ENCODE data around the gene RXFP1. TPM values are rescaled to one million over a fixed set of nuclear protein-coding genes. Genes with fewer than 3 reads are reported as not detected.

The RXFP1 gene
- total and polyA plus RNA-seq, 4 donors = 0.24 to 1.5 (median 0.80) TPM

DNA sequence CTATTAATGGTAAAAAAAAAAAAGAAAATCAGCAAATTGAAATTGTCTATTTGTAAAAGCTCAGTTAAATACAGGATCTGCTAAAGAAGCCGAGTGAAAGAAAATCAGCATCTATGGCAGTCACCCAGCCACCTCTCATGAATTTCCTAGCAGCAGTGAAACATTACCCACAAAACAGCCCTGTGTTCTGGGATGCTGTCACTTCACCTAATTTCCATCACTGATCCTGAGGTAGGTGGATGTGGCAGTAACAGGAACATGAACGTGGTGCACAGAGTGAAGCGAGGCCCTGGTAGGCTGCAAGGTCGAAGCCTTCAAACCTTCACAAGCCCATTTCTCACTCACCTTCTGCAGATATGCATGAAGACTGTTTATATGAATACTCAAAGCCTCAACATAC is 65.2 kb downstream of the RXFP1 start:
- no peaks in the 10 kb centered on the region for H3K4me1 ChIP-seq (ENCODE audit: control insufficient read depth in 4 of 4, insufficient read depth in 4 of 4, low read length in 3 of 4)
- H3K9ac ChIP-seq (ENCODE audit: low read depth in 1 of 2, low read length in 2 of 2) = no peak overlapping the region
- no peak overlapping the region for H3K27ac ChIP-seq (ENCODE audit: low read depth in 1 of 2, low read length in 2 of 2)
- no peaks in the 10 kb centered on the region for H3K36me3 ChIP-seq (ENCODE audit: control insufficient read depth in 4 of 4, insufficient read depth in 3 of 4, low read depth in 1 of 4, low read length in 3 of 4)
- DNase-seq (ENCODE audit: low spot score) = no peak
- TF ChIP-seq, protein P1, sequence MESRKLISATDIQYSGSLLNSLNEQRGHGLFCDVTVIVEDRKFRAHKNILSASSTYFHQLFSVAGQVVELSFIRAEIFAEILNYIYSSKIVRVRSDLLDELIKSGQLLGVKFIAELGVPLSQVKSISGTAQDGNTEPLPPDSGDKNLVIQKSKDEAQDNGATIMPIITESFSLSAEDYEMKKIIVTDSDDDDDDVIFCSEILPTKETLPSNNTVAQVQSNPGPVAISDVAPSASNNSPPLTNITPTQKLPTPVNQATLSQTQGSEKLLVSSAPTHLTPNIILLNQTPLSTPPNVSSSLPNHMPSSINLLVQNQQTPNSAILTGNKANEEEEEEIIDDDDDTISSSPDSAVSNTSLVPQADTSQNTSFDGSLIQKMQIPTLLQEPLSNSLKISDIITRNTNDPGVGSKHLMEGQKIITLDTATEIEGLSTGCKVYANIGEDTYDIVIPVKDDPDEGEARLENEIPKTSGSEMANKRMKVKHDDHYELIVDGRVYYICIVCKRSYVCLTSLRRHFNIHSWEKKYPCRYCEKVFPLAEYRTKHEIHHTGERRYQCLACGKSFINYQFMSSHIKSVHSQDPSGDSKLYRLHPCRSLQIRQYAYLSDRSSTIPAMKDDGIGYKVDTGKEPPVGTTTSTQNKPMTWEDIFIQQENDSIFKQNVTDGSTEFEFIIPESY (IDR thresholded peaks at IDR 0.05) = no peak
- TF ChIP-seq, protein P2, sequence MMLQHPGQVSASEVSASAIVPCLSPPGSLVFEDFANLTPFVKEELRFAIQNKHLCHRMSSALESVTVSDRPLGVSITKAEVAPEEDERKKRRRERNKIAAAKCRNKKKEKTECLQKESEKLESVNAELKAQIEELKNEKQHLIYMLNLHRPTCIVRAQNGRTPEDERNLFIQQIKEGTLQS (IDR thresholded peaks at IDR 0.05) = no peak
- TF ChIP-seq SP1 (IDR thresholded peaks at IDR 0.05) (no peak), EGR1 (IDR thresholded peaks at IDR 0.05; ENCODE audit: low read depth in 2 of 2) (no peak), FOXA1 (IDR thresholded peaks at IDR 0.05) (no peak), FOXA2 (IDR thresholded peaks at IDR 0.05) (no peak), RAD21 (IDR thresholded peaks at IDR 0.05) (no peak), NR2F2 (IDR thresholded peaks at IDR 0.05) (no peak), YY1 (IDR thresholded peaks at IDR 0.05) (no peak), CTCF (IDR thresholded peaks at IDR 0.05; ENCODE audit: low read depth, low read length, missing input control) (no peak), HNF4G (IDR thresholded peaks at IDR 0.05) (no peak), GABPA (IDR thresholded peaks at IDR 0.05 in 1 of 2, conservative IDR thresholded peaks at IDR 0.05 in 1 of 2) (no peak)
- TF ChIP-seq, protein P3, sequence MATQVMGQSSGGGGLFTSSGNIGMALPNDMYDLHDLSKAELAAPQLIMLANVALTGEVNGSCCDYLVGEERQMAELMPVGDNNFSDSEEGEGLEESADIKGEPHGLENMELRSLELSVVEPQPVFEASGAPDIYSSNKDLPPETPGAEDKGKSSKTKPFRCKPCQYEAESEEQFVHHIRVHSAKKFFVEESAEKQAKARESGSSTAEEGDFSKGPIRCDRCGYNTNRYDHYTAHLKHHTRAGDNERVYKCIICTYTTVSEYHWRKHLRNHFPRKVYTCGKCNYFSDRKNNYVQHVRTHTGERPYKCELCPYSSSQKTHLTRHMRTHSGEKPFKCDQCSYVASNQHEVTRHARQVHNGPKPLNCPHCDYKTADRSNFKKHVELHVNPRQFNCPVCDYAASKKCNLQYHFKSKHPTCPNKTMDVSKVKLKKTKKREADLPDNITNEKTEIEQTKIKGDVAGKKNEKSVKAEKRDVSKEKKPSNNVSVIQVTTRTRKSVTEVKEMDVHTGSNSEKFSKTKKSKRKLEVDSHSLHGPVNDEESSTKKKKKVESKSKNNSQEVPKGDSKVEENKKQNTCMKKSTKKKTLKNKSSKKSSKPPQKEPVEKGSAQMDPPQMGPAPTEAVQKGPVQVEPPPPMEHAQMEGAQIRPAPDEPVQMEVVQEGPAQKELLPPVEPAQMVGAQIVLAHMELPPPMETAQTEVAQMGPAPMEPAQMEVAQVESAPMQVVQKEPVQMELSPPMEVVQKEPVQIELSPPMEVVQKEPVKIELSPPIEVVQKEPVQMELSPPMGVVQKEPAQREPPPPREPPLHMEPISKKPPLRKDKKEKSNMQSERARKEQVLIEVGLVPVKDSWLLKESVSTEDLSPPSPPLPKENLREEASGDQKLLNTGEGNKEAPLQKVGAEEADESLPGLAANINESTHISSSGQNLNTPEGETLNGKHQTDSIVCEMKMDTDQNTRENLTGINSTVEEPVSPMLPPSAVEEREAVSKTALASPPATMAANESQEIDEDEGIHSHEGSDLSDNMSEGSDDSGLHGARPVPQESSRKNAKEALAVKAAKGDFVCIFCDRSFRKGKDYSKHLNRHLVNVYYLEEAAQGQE (IDR thresholded peaks at IDR 0.05) = no peak
- TF ChIP-seq, protein P4, sequence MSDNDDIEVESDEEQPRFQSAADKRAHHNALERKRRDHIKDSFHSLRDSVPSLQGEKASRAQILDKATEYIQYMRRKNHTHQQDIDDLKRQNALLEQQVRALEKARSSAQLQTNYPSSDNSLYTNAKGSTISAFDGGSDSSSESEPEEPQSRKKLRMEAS (IDR thresholded peaks at IDR 0.05) = no peak
- no peaks in the 10 kb centered on the region for H3K9me3 ChIP-seq (ENCODE audit: control insufficient read depth in 4 of 4, low read length in 3 of 4)
- WGBS = 81% methylated on average over 4 of the region's 4 CpGs
- no peaks in the 10 kb centered on the region for H3K27me3 ChIP-seq (ENCODE audit: control insufficient read depth in 4 of 4, insufficient read depth in 4 of 4, low read length in 3 of 4)
- no peak overlapping the region for H3K4me3 ChIP-seq (ENCODE audit: low read depth in 1 of 3, low read length in 3 of 3)

- 90% methylated on average over 6 of the region's 6 CpGs for WGBS
- no peaks in the 10 kb centered on the region for H3K4me1 ChIP-seq (ENCODE audit: control insufficient read depth in 4 of 4, insufficient read depth in 4 of 4, low read length in 3 of 4)
- no peak for DNase-seq (ENCODE audit: low spot score)
- H3K36me3 ChIP-seq (ENCODE audit: control insufficient read depth in 4 of 4, insufficient read depth in 3 of 4, low read depth in 1 of 4, low read length in 3 of 4) = no peaks in the 10 kb centered on the region
- no peaks in the 10 kb centered on the region for H3K27me3 ChIP-seq (ENCODE audit: control insufficient read depth in 4 of 4, insufficient read depth in 4 of 4, low read length in 3 of 4)
- TF ChIP-seq FOXA2 (IDR thresholded peaks at IDR 0.05) (no peak), NR2F2 (IDR thresholded peaks at IDR 0.05) (no peak), CTCF (IDR thresholded peaks at IDR 0.05; ENCODE audit: low read depth, low read length, missing input control) (no peak)
- TF ChIP-seq, protein P3 (IDR thresholded peaks at IDR 0.05) = no peak
- no peak overlapping the region for H3K9ac ChIP-seq (ENCODE audit: low read depth in 1 of 2, low read length in 2 of 2)
- no peaks in the 10 kb centered on the region for H3K9me3 ChIP-seq (ENCODE audit: control insufficient read depth in 4 of 4, low read length in 3 of 4)
- H3K27ac ChIP-seq (ENCODE audit: low read depth in 1 of 2, low read length in 2 of 2) = no peak overlapping the region
- no peak overlapping the region for H3K4me3 ChIP-seq (ENCODE audit: low read depth in 1 of 3, low read length in 3 of 3)
Measured at GRCh38 chr4:158588285-158588684, 66.6 kb downstream of the RXFP1 start.

Data from liver (tissue), 9 donors.